H1 (cell line): ENCODE results near the gene GNG7. TPM values are rescaled to one million over a fixed set of nuclear protein-coding genes. Genes with fewer than 3 reads are reported as not detected.
"Not testable (repeated sequence)": the region's sequence is repeated elsewhere in the genome, so short reads cannot be mapped to it uniquely, and the experiment has no call there.

Experiments
- CTCF ChIA-PET: fragments of 300-600 bp; sonication (Branson Sonifier 250); formaldehyde crosslinking; loops from one replicate; lab custom pipeline; 2021; ENCODE audit not compliant: partially characterized antibody; lab: Charles Lee
- POLR2A ChIA-PET: fragments of 300-600 bp; sonication (Branson Sonifier 250); formaldehyde crosslinking; loops from one replicate; lab custom pipeline; 2021; ENCODE audit warnings: inconsistent platforms; ENCODE audit not compliant: partially characterized antibody; lab: Charles Lee
- DNase-seq, 2 experiments: peaks; one replicate each; pipeline versions ENCODE4 v3.0.0 to v3.0.0-alpha.2; 2010 to 2022; ENCODE audit warnings: low spot score in 2 of 2, low read depth in 1 of 2, mixed read lengths in 1 of 2
- FAIRE-seq: peaks from 2 replicates; lab custom pipeline; 2011; peaks lifted over from hg19 to GRCh38; lab: Jason Lieb, UNC
- H2AFZ ChIP-seq: 2 replicates; pipeline ENCODE4 v1.8.1; 2012; ENCODE audit warnings: low read length, inconsistent platforms
- H2AK5ac ChIP-seq: 2 replicates; pipeline ENCODE4 v1.6.1; 2013; ENCODE audit warnings: low read depth, low read length
- H2BK120ac ChIP-seq: replicated peaks from 2 replicates; pipeline ENCODE3; 2013; ENCODE audit warnings: low read depth, low read length, inconsistent platforms
- H2BK12ac ChIP-seq: 2 replicates; pipeline ENCODE4 v1.6.1; 2013; ENCODE audit warnings: low read depth, low read length
- H2BK15ac ChIP-seq: 2 replicates; pipeline ENCODE4 v1.6.1; 2013; ENCODE audit warnings: low read length
- H2BK20ac ChIP-seq: 2 replicates; pipeline ENCODE4 v1.6.1; 2013; ENCODE audit warnings: low read length
- H2BK5ac ChIP-seq: 2 replicates; pipeline ENCODE4 v1.6.1; 2013; ENCODE audit warnings: low read depth, low read length
- H3K14ac ChIP-seq: 2 replicates; pipeline ENCODE4 v1.6.1; 2013; ENCODE audit warnings: inconsistent platforms; ENCODE audit not compliant: insufficient read length
- H3K18ac ChIP-seq: 2 replicates; pipeline ENCODE4 v1.6.1; 2013; ENCODE audit warnings: low read length; ENCODE audit errors: extremely low read depth
- H3K23ac ChIP-seq: 2 replicates; pipeline ENCODE4 v1.6.1; 2013; ENCODE audit warnings: inconsistent platforms; ENCODE audit not compliant: insufficient read length
- H3K23me2 ChIP-seq: 2 replicates; pipeline ENCODE4 v1.6.1; 2013; ENCODE audit warnings: low read depth, low read length
- H3K27ac ChIP-seq: 2 replicates; pipeline ENCODE4 v1.6.1; 2011; ENCODE audit warnings: low read depth, low read length, inconsistent platforms
- H3K27me3 ChIP-seq, 4 experiments: replicated peaks in 1 of 4; 1 replicate in 1 of 4; 2 replicates in 3 of 4; pipeline versions ENCODE4 v1.6.1 to v1.8.1; 2011 to 2013; ENCODE audit warnings: low read length in 3 of 4, mild to moderate bottlenecking in 3 of 4, inconsistent platforms in 2 of 4, mixed read lengths in 2 of 4, moderate library complexity in 1 of 4; ENCODE audit not compliant: control insufficient read depth in 3 of 4, insufficient read depth in 3 of 4; ENCODE audit errors: extremely low read depth in 1 of 4
- H3K36me3 ChIP-seq, 4 experiments: 2 replicates each; pipeline versions ENCODE4 v1.6.1 to v1.8.1; 2011 to 2013; ENCODE audit warnings: mild to moderate bottlenecking in 4 of 4, low read length in 3 of 4, moderate library complexity in 2 of 4, control low read depth in 1 of 4, inconsistent platforms in 1 of 4; ENCODE audit not compliant: insufficient read depth in 4 of 4, control insufficient read depth in 2 of 4
- H3K4ac ChIP-seq: replicated peaks from 2 replicates; pipeline ENCODE3; 2013; ENCODE audit warnings: low read length, low read depth, mixed read lengths, inconsistent platforms; ENCODE audit not compliant: insufficient read length
- H3K4me1 ChIP-seq, 4 experiments: replicated peaks in 1 of 4; 1 replicate in 1 of 4; 2 replicates in 3 of 4; pipeline versions ENCODE4 v1.6.1 to v1.8.1; 2011 to 2013; ENCODE audit warnings: low read length in 3 of 4, inconsistent platforms in 2 of 4, mixed read lengths in 1 of 4; ENCODE audit not compliant: insufficient read depth in 4 of 4, control insufficient read depth in 3 of 4
- H3K4me2 ChIP-seq, 2 experiments: 2 replicates each; pipeline versions ENCODE4 v1.6.1 to v1.8.1; 2011 to 2013; ENCODE audit warnings: low read depth in 2 of 2, low read length in 2 of 2, control low read depth in 1 of 2, inconsistent platforms in 1 of 2, mild to moderate bottlenecking in 1 of 2; ENCODE audit not compliant: insufficient read depth in 1 of 2
- H3K4me3 ChIP-seq, 4 experiments: fragments of 200-600, 300-600 bp in 1 of 4; sonication (generic), shearing (Covaris generic), sonication (Bioruptor Twin) in 1 of 4; 2 replicates each; pipeline versions ENCODE4 v1.5.1 to v1.8.1; 2011 to 2016; ENCODE audit warnings: low read length in 4 of 4, low read depth in 3 of 4, control low read depth in 2 of 4, inconsistent platforms in 2 of 4, mild to moderate bottlenecking in 2 of 4, mixed read lengths in 1 of 4, moderate library complexity in 1 of 4; ENCODE audit not compliant: insufficient read depth in 2 of 4; ENCODE audit errors: extremely low read depth in 1 of 4
- H3K56ac ChIP-seq: replicated peaks from 2 replicates; pipeline ENCODE3; 2013; ENCODE audit warnings: low read depth, mild to moderate bottlenecking, mixed read lengths, low read length, inconsistent platforms; ENCODE audit not compliant: insufficient read length
- H3K79me1 ChIP-seq: 2 replicates; pipeline ENCODE4 v1.6.1; 2013; ENCODE audit warnings: low read depth, low read length, control low read depth
- H3K79me2 ChIP-seq, 2 experiments: 2 replicates each; pipeline versions ENCODE4 v1.6.1 to v1.8.1; 2012 to 2013; ENCODE audit warnings: low read length in 2 of 2, mild to moderate bottlenecking in 2 of 2, inconsistent platforms in 1 of 2; ENCODE audit not compliant: insufficient read depth in 2 of 2, control insufficient read depth in 1 of 2
- H3K9ac ChIP-seq, 4 experiments: replicated peaks in 1 of 4; 1 replicate in 1 of 4; 2 replicates in 3 of 4; pipeline versions ENCODE4 v1.6.1 to v1.8.1; 2011 to 2013; ENCODE audit warnings: low read depth in 3 of 4, low read length in 3 of 4, control low read depth in 2 of 4, mild to moderate bottlenecking in 2 of 4, moderate library complexity in 2 of 4, inconsistent platforms in 1 of 4; ENCODE audit errors: extremely low read depth in 1 of 4
- H3K9me3 ChIP-seq, 2 experiments: 2 replicates each; pipeline versions ENCODE4 v1.6.1 to v1.8.1; 2012 to 2013; ENCODE audit warnings: mild to moderate bottlenecking in 2 of 2, moderate library complexity in 2 of 2, control low read depth in 1 of 2, inconsistent platforms in 1 of 2, low read depth in 1 of 2, low read length in 1 of 2, mixed read lengths in 1 of 2; ENCODE audit not compliant: insufficient read depth in 2 of 2
- H4K20me1 ChIP-seq, 2 experiments: replicated peaks in 1 of 2; 2 replicates each; pipeline versions ENCODE3 to v1.8.1; 2011 to 2013; ENCODE audit warnings: inconsistent platforms in 2 of 2, low read length in 2 of 2, mild to moderate bottlenecking in 1 of 2; ENCODE audit not compliant: insufficient read depth in 2 of 2, control insufficient read depth in 1 of 2
- H4K5ac ChIP-seq: 2 replicates; pipeline ENCODE4 v1.6.1; 2013; ENCODE audit warnings: low read length, low read depth, mixed read lengths, inconsistent platforms; ENCODE audit not compliant: insufficient read length
- H4K8ac ChIP-seq: 2 replicates; pipeline ENCODE4 v1.8.0; 2013; ENCODE audit warnings: mild to moderate bottlenecking, moderate library complexity, low read length, inconsistent platforms; ENCODE audit not compliant: insufficient read depth; ENCODE audit errors: extremely low read depth
- H4K91ac ChIP-seq: replicated peaks from 2 replicates; pipeline ENCODE3; 2013; ENCODE audit warnings: low read length, mixed read lengths, inconsistent platforms; ENCODE audit not compliant: insufficient read length
- WGBS, 2 experiments: shearing (Covaris generic) in 1 of 2; methylation state at CpG; one replicate each; pipeline versions ENCODE4 v1.1.6 to v1.1.7; 2013 to 2015; ENCODE audit warnings: low lambda C conversion rate in 2 of 2, mixed read lengths in 2 of 2, inconsistent platforms in 1 of 2, low coverage in 1 of 2, missing lambda C conversion rate in 1 of 2; ENCODE audit not compliant: insufficient replicate concordance in 2 of 2, insufficient coverage in 1 of 2, insufficient read length in 1 of 2; ENCODE audit errors: extremely low coverage in 1 of 2, missing lambda C conversion rate in 1 of 2; 5-methylcytosine and 5-hydroxymethylcytosine counted together
- polyA plus RNA-seq, 7 experiments: library from polyadenylated mRNA; depleted of rRNA in 3 of 7; stranded (reverse) in 5 of 7; unstranded in 2 of 7; fragments of >200 nt in 5 of 7; fragments of 200-250 nt in 2 of 7; gene quantifications; 1 replicate in 5 of 7; 2 replicates in 1 of 7; 4 replicates in 1 of 7; pipeline versions ENCODE4 v1.2.1 to v1.2.3, GENCODE V29; 2011 to 2013; ENCODE audit warnings: missing spikeins in 2 of 7, mixed read lengths in 2 of 7
- total RNA-seq: library from RNA; stranded (reverse); fragmentation: NEBNext Ultra II Directional; extraction: Animal tissue kit (Norgen Biotek cat#: 25700); gene quantifications from 2 replicates; pipeline ENCODE4 v1.2.1, GENCODE V29; 2021

GNG7 gene
- total and polyA plus RNA-seq, 2 of the 8 experiments (the other 6 are each of a cell fraction or from before 2014, with no cell fraction given) = 2.8 to 7.8 TPM

DNA sequence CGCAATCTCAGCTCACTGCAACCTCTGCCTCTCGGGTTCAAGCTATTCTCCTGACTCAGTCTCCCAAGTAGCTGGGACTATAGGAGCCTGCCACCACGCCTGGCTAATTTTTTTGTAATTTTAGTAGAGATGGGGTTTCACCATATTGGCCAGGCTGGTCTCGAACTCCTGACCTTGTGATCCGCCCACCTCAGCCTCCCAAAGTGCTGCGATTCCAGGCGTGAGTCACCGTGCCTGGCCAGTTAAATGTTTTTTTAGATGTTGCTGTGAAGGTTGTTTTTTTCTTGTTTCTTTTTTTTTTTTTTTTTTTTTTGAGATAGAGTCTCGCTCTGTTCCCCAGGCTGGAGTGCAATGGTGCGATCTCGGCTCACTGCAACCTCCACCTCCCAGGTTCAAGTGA, 183.6 kb downstream of the GNG7 start:
- DNase-seq, H2BK5ac ChIP-seq, H2AFZ ChIP-seq, H4K8ac ChIP-seq, H3K4me1 ChIP-seq, H3K23ac ChIP-seq, H3K4ac ChIP-seq, H2BK12ac ChIP-seq, H3K9ac ChIP-seq, H4K5ac ChIP-seq, H3K4me2 ChIP-seq, H2BK15ac ChIP-seq, H3K79me2 ChIP-seq, H3K18ac ChIP-seq, H3K79me1 ChIP-seq, FAIRE-seq, H4K20me1 ChIP-seq, H3K9me3 ChIP-seq, H4K91ac ChIP-seq, H3K27me3 ChIP-seq, H3K27ac ChIP-seq, H3K4me3 ChIP-seq, H3K14ac ChIP-seq, H3K56ac ChIP-seq, H2BK120ac ChIP-seq, H2BK20ac ChIP-seq, H3K23me2 ChIP-seq, H3K36me3 ChIP-seq, H2AK5ac ChIP-seq: not testable (repeated sequence)
- POLR2A ChIA-PET = interaction anchor here (0.7 to 5.6 kb wide), 4 partner anchors 12 to 84 kb away, joined by 3 to 37 read pairs (median 3); partner anchors contain the start of gene GADD45B
- WGBS, 2 experiments = 91% methylated on average over 10 of the region's 11 CpGs; no CpG with 5 or more reads in 1 of the 2 experiments
- CTCF ChIA-PET = interaction anchor here (0.6 to 1.7 kb wide), 4 partner anchors 9 to 125 kb away, joined by 3 to 9 read pairs (median 4); no protein-coding TSS in a partner anchor
